IMR-90 (cell line): ENCODE results near the gene CBFA2T3. TPM values are rescaled to one million over a fixed set of nuclear protein-coding genes. Genes with fewer than 3 reads are reported as not detected.

Experiments
- ATAC-seq: fragments of 200-7000 bp; cut with Tn5 transposase; 2 replicates; pipeline ENCODE4 v1.9.1; 2020; ENCODE audit warnings: low read depth, mild to moderate bottlenecking, moderate library complexity
- BruUV-seq: library from RNA; stranded (reverse); fragments of 400-500 nt; replicated peaks from 2 replicates; lab custom pipeline; 2021; lab: Mats Ljungman, UMichigan
- CTCF ChIA-PET: fragments of 300-600 bp; formaldehyde crosslinking; extraction: SDS; loops from one replicate; lab custom pipeline; 2021; ENCODE audit warnings: antibody characterized with exemption; lab: Yijun Ruan, JAX
- POLR2A ChIA-PET: fragments of 300-600 bp; sonication (Branson Sonifier 250); formaldehyde crosslinking; loops from one replicate; lab custom pipeline; 2022; ENCODE audit warnings: antibody characterized with exemption; ENCODE audit not compliant: unreplicated experiment; lab: Charles Lee
- DNase-seq: peaks from one replicate; pipeline ENCODE4 v3.0.0; 2013
- H2AFZ ChIP-seq: replicated peaks from 2 replicates; pipeline ENCODE3; 2013; ENCODE audit warnings: low read length, mild to moderate bottlenecking; ENCODE audit not compliant: poor library complexity
- H2AK5ac ChIP-seq: 2 replicates; pipeline ENCODE4 v1.6.1; 2013; ENCODE audit warnings: low read depth, low read length, inconsistent platforms
- H2AK9ac ChIP-seq: replicated peaks from 2 replicates; pipeline ENCODE3; 2013; ENCODE audit warnings: mild to moderate bottlenecking, low read depth, low read length, moderate library complexity; ENCODE audit not compliant: poor library complexity
- H2BK120ac ChIP-seq: 2 replicates; pipeline ENCODE4 v1.6.1; 2013; ENCODE audit warnings: low read depth, low read length, inconsistent platforms
- H2BK15ac ChIP-seq: 3 replicates; pipeline ENCODE4 v1.6.1; 2013; ENCODE audit warnings: low read depth, low read length, inconsistent platforms
- H2BK20ac ChIP-seq: 2 replicates; pipeline ENCODE4 v1.6.1; 2013; ENCODE audit warnings: low read depth, mild to moderate bottlenecking, inconsistent platforms, low read length, moderate library complexity
- H2BK5ac ChIP-seq: 2 replicates; pipeline ENCODE4 v1.6.1; 2013; ENCODE audit warnings: mild to moderate bottlenecking, low read depth, low read length, inconsistent platforms; ENCODE audit not compliant: poor library complexity, severe bottlenecking
- H3K14ac ChIP-seq: replicated peaks from 2 replicates; pipeline ENCODE4 v1.6.1; 2013; ENCODE audit warnings: low read depth, low read length, inconsistent platforms
- H3K18ac ChIP-seq: 2 replicates; pipeline ENCODE4 v1.6.1; 2013; ENCODE audit warnings: low read depth, low read length, control low read depth
- H3K23ac ChIP-seq: 2 replicates; pipeline ENCODE4 v1.6.1; 2013; ENCODE audit warnings: low read depth, low read length, inconsistent platforms
- H3K27ac ChIP-seq: 2 replicates; pipeline ENCODE4 v1.5.1; 2013; ENCODE audit warnings: mild to moderate bottlenecking, control low read depth, low read length; ENCODE audit not compliant: insufficient read depth
- H3K27me3 ChIP-seq: 2 replicates; pipeline ENCODE4 v1.6.1; 2013; ENCODE audit warnings: low read length; ENCODE audit not compliant: control insufficient read depth, insufficient read depth
- H3K36me3 ChIP-seq: 2 replicates; pipeline ENCODE4 v1.6.1; 2013; ENCODE audit warnings: low read length, mixed read lengths; ENCODE audit not compliant: control insufficient read depth, insufficient read depth
- H3K4ac ChIP-seq: 2 replicates; pipeline ENCODE4 v1.6.1; 2013; ENCODE audit warnings: low read depth, low read length, inconsistent platforms
- H3K4me1 ChIP-seq: 2 replicates; pipeline ENCODE4 v1.6.1; 2013; ENCODE audit warnings: low read length, mixed read lengths; ENCODE audit not compliant: control insufficient read depth, insufficient read depth
- H3K4me2 ChIP-seq: 2 replicates; pipeline ENCODE4 v1.6.1; 2013; ENCODE audit warnings: low read depth, mild to moderate bottlenecking, control low read depth, low read length, moderate library complexity
- H3K4me3 ChIP-seq: 2 replicates; pipeline ENCODE4 v1.5.1; 2013; ENCODE audit warnings: low read depth, mild to moderate bottlenecking, control low read depth, low read length, moderate library complexity; ENCODE audit not compliant: insufficient read depth
- H3K56ac ChIP-seq: 2 replicates; pipeline ENCODE4 v1.6.1; 2013; ENCODE audit warnings: low read length, inconsistent platforms; ENCODE audit not compliant: insufficient read depth; ENCODE audit errors: extremely low read depth
- H3K79me1 ChIP-seq, 2 experiments: 2 replicates each; pipeline ENCODE4 v1.6.1; 2013; ENCODE audit warnings: low read length in 2 of 2, inconsistent platforms in 1 of 2, low read depth in 1 of 2
- H3K9ac ChIP-seq: 2 replicates; pipeline ENCODE4 v1.6.1; 2013; ENCODE audit warnings: low read depth, low read length, control low read depth
- H3K9me1 ChIP-seq: 2 replicates; pipeline ENCODE4 v1.6.1; 2013; ENCODE audit warnings: low read length, inconsistent platforms; ENCODE audit not compliant: insufficient read depth
- H3K9me3 ChIP-seq: 2 replicates; pipeline ENCODE4 v1.6.1; 2013; ENCODE audit warnings: low read length; ENCODE audit not compliant: control insufficient read depth, insufficient read depth
- H4K20me1 ChIP-seq: 2 replicates; pipeline ENCODE4 v1.6.1; 2013; ENCODE audit warnings: low read length, inconsistent platforms; ENCODE audit not compliant: insufficient read depth
- H4K5ac ChIP-seq: 2 replicates; pipeline ENCODE4 v1.6.1; 2013; ENCODE audit warnings: mild to moderate bottlenecking, low read depth, low read length, control low read depth
- H4K8ac ChIP-seq, 2 experiments: 2 replicates each; pipeline ENCODE4 v1.6.1; 2013; ENCODE audit warnings: low read depth in 2 of 2, low read length in 2 of 2, control low read depth in 1 of 2, inconsistent platforms in 1 of 2
- H4K91ac ChIP-seq: 2 replicates; pipeline ENCODE4 v1.6.1; 2013; ENCODE audit warnings: low read depth, low read length, inconsistent platforms; ENCODE audit not compliant: insufficient read depth
- BHLHE40 ChIP-seq: fragments of 150-350 bp; IDR thresholded peaks from 2 replicates; pipeline ENCODE4 v1.6.1; 2016; ENCODE audit warnings: mild to moderate bottlenecking, low read depth, low read length
- CHD1 ChIP-seq: IDR thresholded peaks from 2 replicates; pipeline ENCODE4 v1.6.1; 2012; ENCODE audit warnings: low read depth, low read length, improper control_type of control experiment
- FOS ChIP-seq: fragments of 150-350 bp; IDR thresholded peaks from 2 replicates; pipeline ENCODE4 v1.6.1; 2016; ENCODE audit warnings: low read depth, low read length
- MAFK ChIP-seq: IDR thresholded peaks from 2 replicates; pipeline ENCODE4 v1.6.1; 2012; ENCODE audit warnings: low read depth, low read length, improper control_type of control experiment
- MAZ ChIP-seq: IDR thresholded peaks from 2 replicates; pipeline ENCODE4 v1.6.1; 2012; ENCODE audit warnings: low read depth, mild to moderate bottlenecking, low read length, improper control_type of control experiment, moderate library complexity, borderline replicate concordance
- MXI1 ChIP-seq: IDR thresholded peaks from 2 replicates; pipeline ENCODE4 v1.6.1; 2012; ENCODE audit warnings: low read depth, mild to moderate bottlenecking, low read length, moderate library complexity, borderline replicate concordance
- RFX5 ChIP-seq: IDR thresholded peaks from 2 replicates; pipeline ENCODE4 v1.8.0; 2012; ENCODE audit warnings: low read depth, mild to moderate bottlenecking, low read length, moderate library complexity
- WGBS, 2 experiments: methylation state at CpG; one replicate each; pipeline versions ENCODE4 v1.1.5 to v1.1.7; 2013; ENCODE audit warnings: missing lambda C conversion rate in 2 of 2; ENCODE audit not compliant: insufficient read length in 1 of 2; ENCODE audit errors: extremely low coverage in 2 of 2; 5-methylcytosine and 5-hydroxymethylcytosine counted together
- dilution Hi-C: fragments of 300-500 bp; cut with HindIII; formaldehyde crosslinking; loops from one replicate; pipeline ENCODE4 v1.14.3; 2018; ENCODE audit warnings: low sequenced_read_pairs; ENCODE audit not compliant: unreplicated experiment
- in situ Hi-C: fragments of 300-500 bp; cut with MboI; formaldehyde crosslinking; loops from 3 replicates; pipeline ENCODE4 v1.14.3; 2019; ENCODE audit warnings: low sequenced_read_pairs, inconsistent platforms, mixed read lengths
- intact Hi-C: fragments of 100-400 bp; cut with micrococcal nuclease; formaldehyde crosslinking; loops from 2 replicates; pipeline ENCODE4 v1.10.0; 2022
- polyA plus RNA-seq, 3 experiments: library from polyadenylated mRNA; depleted of rRNA; stranded (reverse); fragments of >200 nt; gene quantifications; 2 replicates each; pipeline ENCODE4 v1.2.3, GENCODE V29; 2012; ENCODE audit warnings: low replicate concordance in 1 of 3
- total RNA-seq: library from RNA; depleted of rRNA; stranded (reverse); fragments of >200 nt; gene quantifications from 2 replicates; pipeline ENCODE4 v1.2.3, GENCODE V29; 2012
- TF ChIP-seq, protein P1 (sequence below): fragments of 150-350 bp; IDR thresholded peaks from 2 replicates; pipeline ENCODE4 v1.6.1; 2016; ENCODE audit warnings: low read depth, mild to moderate bottlenecking, low read length, moderate library complexity, borderline replicate concordance

CBFA2T3 gene
- total and polyA plus RNA-seq, 2 of the 4 experiments (the other 2 are of a cell fraction): not detected

DNA sequence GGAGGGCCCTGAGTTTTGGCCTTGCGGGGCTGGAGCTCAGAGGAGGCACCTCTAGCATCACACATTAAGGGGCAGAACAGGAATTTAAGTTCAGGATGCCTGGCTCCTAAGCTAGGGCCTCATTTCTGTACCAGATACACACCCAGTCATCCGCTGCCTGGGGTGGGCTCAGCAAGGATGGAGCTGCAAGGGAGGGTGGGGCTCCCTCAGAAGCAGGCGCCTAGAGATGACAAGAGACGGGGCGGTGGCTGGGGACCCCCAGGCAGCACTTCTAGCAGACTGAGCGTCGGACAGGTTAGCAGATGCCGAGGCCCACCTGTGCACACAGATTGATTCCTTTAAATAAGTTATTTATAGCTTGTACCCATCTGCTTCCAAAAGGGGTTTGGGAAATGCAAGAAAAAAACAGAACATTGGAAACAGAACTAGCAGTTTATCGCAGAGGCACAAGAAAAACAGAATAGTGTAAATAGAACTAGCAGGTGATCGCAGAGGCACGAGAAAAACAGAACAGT, 47.6 kb upstream of the CBFA2T3 start:
- H3K14ac ChIP-seq: no peak overlapping the region
- no peaks in the 10 kb centered on the region for H3K36me3 ChIP-seq
- H2BK15ac ChIP-seq: no peak overlapping the region
- no peak overlapping the region for H4K5ac ChIP-seq
- H3K9me1 ChIP-seq: no peaks in the 10 kb centered on the region
- no peaks in the 10 kb centered on the region for H3K79me1 ChIP-seq
- no peak overlapping the region for H4K91ac ChIP-seq
- H3K23ac ChIP-seq: no peak overlapping the region
- H3K9ac ChIP-seq: no peak overlapping the region
- H2AFZ ChIP-seq: no peak overlapping the region
- ChIA-PET POLR2A (no interaction called here), CTCF (no interaction called here)
- dilution Hi-C loops (no loop called here), in situ Hi-C loops (no loop called here), intact Hi-C loops (no loop called here)
- peaks cover 6% of the 10 kb centered on the region for H3K9me3 ChIP-seq
- no peak overlapping the region for H3K18ac ChIP-seq
- no peak overlapping the region for H2BK20ac ChIP-seq
- no TSS peak for BruUV-seq
- H3K4ac ChIP-seq: no peak overlapping the region
- H4K20me1 ChIP-seq: no peaks in the 10 kb centered on the region
- no peak overlapping the region for H3K27ac ChIP-seq
- H3K4me3 ChIP-seq: no peak overlapping the region
- no peak overlapping the region for H4K8ac ChIP-seq
- no peak overlapping the region for H2AK5ac ChIP-seq
- WGBS, 2 experiments: 50% methylated on average over 3 of the region's 11 CpGs; no CpG with 5 or more reads in 1 of the 2 experiments
- no peak overlapping the region for H3K4me2 ChIP-seq
- H2AK9ac ChIP-seq: no peak overlapping the region
- no peak overlapping the region for H2BK5ac ChIP-seq
- DNase-seq: no peak
- no peaks in the 10 kb centered on the region for H3K4me1 ChIP-seq
- no peak overlapping the region for H2BK120ac ChIP-seq
- H3K27me3 ChIP-seq: peaks cover 10% of the 10 kb centered on the region
- no peak overlapping the region for H3K56ac ChIP-seq
- no peak for ATAC-seq
- TF ChIP-seq BHLHE40 (no peak), MXI1 (no peak), MAZ (no peak), CHD1 (no peak), FOS (no peak), MAFK (no peak), RFX5 (no peak)
- TF ChIP-seq, protein P1, sequence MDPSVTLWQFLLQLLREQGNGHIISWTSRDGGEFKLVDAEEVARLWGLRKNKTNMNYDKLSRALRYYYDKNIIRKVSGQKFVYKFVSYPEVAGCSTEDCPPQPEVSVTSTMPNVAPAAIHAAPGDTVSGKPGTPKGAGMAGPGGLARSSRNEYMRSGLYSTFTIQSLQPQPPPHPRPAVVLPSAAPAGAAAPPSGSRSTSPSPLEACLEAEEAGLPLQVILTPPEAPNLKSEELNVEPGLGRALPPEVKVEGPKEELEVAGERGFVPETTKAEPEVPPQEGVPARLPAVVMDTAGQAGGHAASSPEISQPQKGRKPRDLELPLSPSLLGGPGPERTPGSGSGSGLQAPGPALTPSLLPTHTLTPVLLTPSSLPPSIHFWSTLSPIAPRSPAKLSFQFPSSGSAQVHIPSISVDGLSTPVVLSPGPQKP: no peak
